GM12878 (cell line): ENCODE measurements around the gene KRT12. TPM values are rescaled to one million over a fixed set of nuclear protein-coding genes. Genes with fewer than 3 reads are reported as not detected.

Source experiments
- ATF7 ChIP-seq: fragments of 450-650 bp; IDR thresholded peaks from 2 replicates; pipeline ENCODE4 v1.6.1; 2016; ENCODE audit warnings: low read depth, mild to moderate bottlenecking
- E2F4 ChIP-seq: IDR thresholded peaks from 2 replicates; pipeline ENCODE4 v1.6.1; 2012; ENCODE audit warnings: low read depth, low read length, improper control_type of control experiment
- HCFC1 ChIP-seq: fragments of 150-350 bp; IDR thresholded peaks from 2 replicates; pipeline ENCODE4 v1.6.1; 2014; ENCODE audit warnings: low read length
- IKZF2 ChIP-seq, 2 experiments: fragments of 450-650 bp; IDR thresholded peaks; 2 replicates each; pipeline ENCODE4 v1.6.1; 2017; ENCODE audit warnings: mild to moderate bottlenecking in 2 of 2, moderate library complexity in 2 of 2
- NBN ChIP-seq: fragments of 450-650 bp; IDR thresholded peaks from 2 replicates; pipeline ENCODE4 v1.6.1; 2016
- NRF1 ChIP-seq: conservative IDR thresholded peaks from 2 replicates; pipeline ENCODE4 v1.6.1; 2011; ENCODE audit warnings: mild to moderate bottlenecking, low read depth, low read length, improper control_type of control experiment
- POLR2A ChIP-seq: IDR thresholded peaks from 2 replicates; pipeline ENCODE4 v1.6.1; 2011; ENCODE audit warnings: low read depth, mild to moderate bottlenecking, low read length
- POLR2AphosphoS5 ChIP-seq: IDR thresholded peaks from 2 replicates; pipeline ENCODE4 v1.6.1; 2011; ENCODE audit warnings: mild to moderate bottlenecking, low read length, inconsistent platforms
- RBBP5 ChIP-seq: fragments of 200-600 bp; sonication (generic); conservative IDR thresholded peaks from 2 replicates; pipeline ENCODE4 v1.6.1; 2016
- REST ChIP-seq: IDR thresholded peaks from 2 replicates; pipeline ENCODE4 v1.6.1; 2012; ENCODE audit warnings: mild to moderate bottlenecking, low read depth, low read length
- SKIL ChIP-seq: fragments of 450-650 bp; IDR thresholded peaks from 2 replicates; pipeline ENCODE4 v1.6.1; 2017; ENCODE audit warnings: mild to moderate bottlenecking, low read depth, inconsistent platforms; ENCODE audit not compliant: poor library complexity, severe bottlenecking
- SMAD5 ChIP-seq: IDR thresholded peaks from 2 replicates; pipeline ENCODE4 v1.6.1; 2016; ENCODE audit warnings: antibody characterized with exemption, low read depth
- SUPT20H ChIP-seq: IDR thresholded peaks from 2 replicates; pipeline ENCODE4 v1.6.1; 2011; ENCODE audit warnings: low read depth, mild to moderate bottlenecking, low read length, moderate library complexity, borderline replicate concordance; ENCODE audit not compliant: control insufficient read depth
- TBL1XR1 ChIP-seq: IDR thresholded peaks from 2 replicates; pipeline ENCODE4 v1.6.1; 2012; ENCODE audit warnings: low read depth, low read length, improper control_type of control experiment
- TCF12 ChIP-seq: IDR thresholded peaks from 2 replicates; pipeline ENCODE4 v1.6.1; 2011; ENCODE audit warnings: low read depth, mild to moderate bottlenecking, low read length
- USF2 ChIP-seq: IDR thresholded peaks from 2 replicates; pipeline ENCODE4 v1.6.1; 2011; ENCODE audit warnings: low read depth, low read length, improper control_type of control experiment, borderline replicate concordance
- ZBED1 ChIP-seq: IDR thresholded peaks from 2 replicates; pipeline ENCODE4 v1.6.1; 2016; ENCODE audit warnings: borderline replicate concordance
- ZNF217 ChIP-seq: fragments of 450-650 bp; IDR thresholded peaks from 2 replicates; pipeline ENCODE4 v1.6.1; 2017; ENCODE audit warnings: antibody characterized with exemption, mild to moderate bottlenecking
- ZNF384 ChIP-seq: IDR thresholded peaks from 2 replicates; pipeline ENCODE4 v1.6.1; 2012; ENCODE audit warnings: low read depth, mild to moderate bottlenecking, low read length, improper control_type of control experiment, borderline replicate concordance
- polyA plus RNA-seq, 11 experiments: library from polyadenylated mRNA; depleted of rRNA in 4 of 11; unstranded in 6 of 11; stranded (reverse) in 5 of 11; fragments of >200 nt; fragmentation: Nextera tagmentation in 4 of 11; fragmentation: Illumina TruSeq in 1 of 11; extraction: Ambion mirVana in 4 of 11; extraction: Trizol in 1 of 11; gene quantifications; 1 replicate in 1 of 11; 2 replicates in 10 of 11; pipeline versions ENCODE4 v1.2.1 to v1.2.3, GENCODE V29; 2011 to 2016; ENCODE audit warnings: inconsistent platforms in 2 of 11, missing spikeins in 2 of 11, low read depth in 1 of 11
- total RNA-seq, 4 experiments: library from RNA; depleted of rRNA in 3 of 4; stranded (reverse); fragments of >200 nt in 3 of 4; fragmentation: Illumina TruSeq in 1 of 4; extraction: Trizol in 1 of 4; gene quantifications; 2 replicates each; pipeline versions ENCODE4 v1.2.1 to v1.2.3, GENCODE V29; 2013 to 2021
- TF ChIP-seq, protein P1 (sequence below): IDR thresholded peaks from 2 replicates; pipeline ENCODE4 v1.6.1; 2012; ENCODE audit warnings: low read depth, low read length, improper control_type of control experiment
- TF ChIP-seq, protein P2 (sequence below): IDR thresholded peaks from 2 replicates; pipeline ENCODE4 v1.6.1; 2011; ENCODE audit warnings: low read depth, mild to moderate bottlenecking, low read length, moderate library complexity, borderline replicate concordance; ENCODE audit errors: extremely low read depth
- TF ChIP-seq, protein P3 (sequence below): fragments of 150-350 bp; IDR thresholded peaks from 2 replicates; pipeline ENCODE4 v1.6.1; 2014; ENCODE audit warnings: mild to moderate bottlenecking, low read depth, low read length

Gene KRT12
- total and polyA plus RNA-seq, 10 of the 15 experiments (the other 5 are each of a cell fraction or from before 2014, with no cell fraction given) = not detected

- TF ChIP-seq, protein P1, sequence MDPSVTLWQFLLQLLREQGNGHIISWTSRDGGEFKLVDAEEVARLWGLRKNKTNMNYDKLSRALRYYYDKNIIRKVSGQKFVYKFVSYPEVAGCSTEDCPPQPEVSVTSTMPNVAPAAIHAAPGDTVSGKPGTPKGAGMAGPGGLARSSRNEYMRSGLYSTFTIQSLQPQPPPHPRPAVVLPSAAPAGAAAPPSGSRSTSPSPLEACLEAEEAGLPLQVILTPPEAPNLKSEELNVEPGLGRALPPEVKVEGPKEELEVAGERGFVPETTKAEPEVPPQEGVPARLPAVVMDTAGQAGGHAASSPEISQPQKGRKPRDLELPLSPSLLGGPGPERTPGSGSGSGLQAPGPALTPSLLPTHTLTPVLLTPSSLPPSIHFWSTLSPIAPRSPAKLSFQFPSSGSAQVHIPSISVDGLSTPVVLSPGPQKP = no peak
- TF ChIP-seq SMAD5 (no peak), SUPT20H (no peak), TBL1XR1 (no peak), E2F4 (no peak), ZNF217 (no peak), USF2 (no peak), TCF12 (no peak), IKZF2 (IDR thresholded peaks at IDR 0.05) (no peak; a peak in 1 of 4 replicates), REST (no peak), ZBED1 (no peak), RBBP5 (no peak), SKIL (no peak), NBN (no peak), NRF1 (no peak), POLR2A (no peak), HCFC1 (no peak), ZNF384 (no peak), POLR2AphosphoS5 (no peak), ATF7 (peak; percentile 89)
- TF ChIP-seq, protein P2, sequence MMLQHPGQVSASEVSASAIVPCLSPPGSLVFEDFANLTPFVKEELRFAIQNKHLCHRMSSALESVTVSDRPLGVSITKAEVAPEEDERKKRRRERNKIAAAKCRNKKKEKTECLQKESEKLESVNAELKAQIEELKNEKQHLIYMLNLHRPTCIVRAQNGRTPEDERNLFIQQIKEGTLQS = no peak
- TF ChIP-seq, protein P3, sequence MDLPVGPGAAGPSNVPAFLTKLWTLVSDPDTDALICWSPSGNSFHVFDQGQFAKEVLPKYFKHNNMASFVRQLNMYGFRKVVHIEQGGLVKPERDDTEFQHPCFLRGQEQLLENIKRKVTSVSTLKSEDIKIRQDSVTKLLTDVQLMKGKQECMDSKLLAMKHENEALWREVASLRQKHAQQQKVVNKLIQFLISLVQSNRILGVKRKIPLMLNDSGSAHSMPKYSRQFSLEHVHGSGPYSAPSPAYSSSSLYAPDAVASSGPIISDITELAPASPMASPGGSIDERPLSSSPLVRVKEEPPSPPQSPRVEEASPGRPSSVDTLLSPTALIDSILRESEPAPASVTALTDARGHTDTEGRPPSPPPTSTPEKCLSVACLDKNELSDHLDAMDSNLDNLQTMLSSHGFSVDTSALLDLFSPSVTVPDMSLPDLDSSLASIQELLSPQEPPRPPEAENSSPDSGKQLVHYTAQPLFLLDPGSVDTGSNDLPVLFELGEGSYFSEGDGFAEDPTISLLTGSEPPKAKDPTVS = no peak
Measured at GRCh38 chr17:40915199-40915661, 48.2 kb upstream of the KRT12 start (continued).
